Measurements from ENCODE around the gene INHBA.

GRCh38 chr7:41691286-41692190 is 11.4 kb downstream of the INHBA start:
- TF ChIP-seq CTCF (conservative IDR thresholded peaks at IDR 0.05; ENCODE audit: low read length), result no peak
- TF ChIP-seq EZH2phosphoT487 (IDR thresholded peaks at IDR 0.05; ENCODE audit: borderline replicate concordance, low read depth, low read length), result no peak
